Neural progenitor cell (in vitro differentiated cells): Measurements from ENCODE around the gene MFAP4.

ENCODE experiments used
- EZH2 ChIP-seq: fragments of 200-600 bp; sonication (generic); IDR thresholded peaks from 2 replicates; pipeline ENCODE4 v1.6.1; 2017; ENCODE audit warnings: antibody characterized with exemption, mild to moderate bottlenecking, moderate library complexity
- EZH2phosphoT487 ChIP-seq: fragments of 200-600 bp; sonication (generic); IDR thresholded peaks from 2 replicates; pipeline ENCODE4 v1.6.1; 2017; ENCODE audit warnings: antibody characterized with exemption
- TF ChIP-seq, protein P1 (sequence below): fragments of 200-600 bp; sonication (generic); IDR thresholded peaks from 2 replicates; pipeline ENCODE4 v1.5.1; 2017; ENCODE audit warnings: antibody characterized with exemption, mild to moderate bottlenecking

DNA sequence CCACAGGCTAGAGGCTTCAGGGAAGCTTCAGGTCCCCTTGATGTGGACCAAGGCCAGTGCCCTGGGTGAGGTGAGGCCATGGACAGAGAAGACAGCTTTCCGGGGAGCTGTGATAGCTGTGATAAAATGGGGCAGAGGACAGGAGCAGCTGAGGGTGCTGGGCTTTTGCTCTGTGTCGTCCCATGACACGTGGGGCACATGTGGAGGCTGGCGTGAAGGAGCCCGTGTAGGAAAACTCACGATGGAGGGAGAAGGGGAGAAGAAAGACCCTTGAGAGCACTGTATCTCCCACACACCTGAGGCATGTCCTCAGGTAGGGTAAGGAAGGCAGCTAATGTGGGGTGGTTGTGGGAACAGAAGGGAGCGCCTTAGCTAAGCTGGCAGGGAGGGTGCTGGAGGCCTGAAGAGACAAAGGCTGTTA lies 45.8 kb downstream of the MFAP4 start:
- TF ChIP-seq, protein P1, sequence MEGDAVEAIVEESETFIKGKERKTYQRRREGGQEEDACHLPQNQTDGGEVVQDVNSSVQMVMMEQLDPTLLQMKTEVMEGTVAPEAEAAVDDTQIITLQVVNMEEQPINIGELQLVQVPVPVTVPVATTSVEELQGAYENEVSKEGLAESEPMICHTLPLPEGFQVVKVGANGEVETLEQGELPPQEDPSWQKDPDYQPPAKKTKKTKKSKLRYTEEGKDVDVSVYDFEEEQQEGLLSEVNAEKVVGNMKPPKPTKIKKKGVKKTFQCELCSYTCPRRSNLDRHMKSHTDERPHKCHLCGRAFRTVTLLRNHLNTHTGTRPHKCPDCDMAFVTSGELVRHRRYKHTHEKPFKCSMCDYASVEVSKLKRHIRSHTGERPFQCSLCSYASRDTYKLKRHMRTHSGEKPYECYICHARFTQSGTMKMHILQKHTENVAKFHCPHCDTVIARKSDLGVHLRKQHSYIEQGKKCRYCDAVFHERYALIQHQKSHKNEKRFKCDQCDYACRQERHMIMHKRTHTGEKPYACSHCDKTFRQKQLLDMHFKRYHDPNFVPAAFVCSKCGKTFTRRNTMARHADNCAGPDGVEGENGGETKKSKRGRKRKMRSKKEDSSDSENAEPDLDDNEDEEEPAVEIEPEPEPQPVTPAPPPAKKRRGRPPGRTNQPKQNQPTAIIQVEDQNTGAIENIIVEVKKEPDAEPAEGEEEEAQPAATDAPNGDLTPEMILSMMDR = no peak
- TF ChIP-seq EZH2 = no peak
- no peak for TF ChIP-seq EZH2phosphoT487
